Progenitor cell of endocrine pancreas (in vitro differentiated cells): ENCODE data around the gene ZNF112. TPM values are rescaled to one million over a fixed set of nuclear protein-coding genes. Genes with fewer than 3 reads are reported as not detected.

Experiments used
- DNase-seq: peaks from one replicate; pipeline ENCODE4 v3.0.0; 2021; ENCODE audit warnings: low spot score; ENCODE audit not compliant: unreplicated experiment
- H3K27ac Mint-ChIP-seq: 2 replicates; pipeline ENCODE4 v1.8.0; 2021; ENCODE audit warnings: mild to moderate bottlenecking, moderate library complexity, mixed read lengths
- H3K27me3 Mint-ChIP-seq: 2 replicates; pipeline ENCODE4 v1.8.0; 2021; ENCODE audit warnings: mixed read lengths
- H3K36me3 Mint-ChIP-seq: 2 replicates; pipeline ENCODE4 v1.8.0; 2022; ENCODE audit warnings: mixed read lengths; ENCODE audit not compliant: insufficient read depth
- H3K4me1 Mint-ChIP-seq: 2 replicates; pipeline ENCODE4 v1.8.0; 2021; ENCODE audit warnings: low read depth, mixed read lengths
- H3K4me3 Mint-ChIP-seq: 2 replicates; pipeline ENCODE4 v1.8.0; 2021; ENCODE audit warnings: low read depth, mild to moderate bottlenecking, moderate library complexity, mixed read lengths
- H3K9me3 Mint-ChIP-seq: 2 replicates; pipeline ENCODE4 v1.8.0; 2021; ENCODE audit warnings: low read depth, mixed read lengths
- CTCF ChIP-seq: fragments of 200-600 bp; sonication (generic); IDR thresholded peaks from one replicate; pipeline ENCODE4 v1.5.0; 2021; ENCODE audit warnings: antibody characterized with exemption, mild to moderate bottlenecking; ENCODE audit not compliant: unreplicated experiment
- total RNA-seq: library from RNA; stranded (reverse); gene quantifications from 2 replicates; pipeline ENCODE4 v1.2.1, GENCODE V29; 2021

ZNF112 gene
- total RNA-seq, 1 donor from 2014 or later = 13.0 TPM

GRCh38 chr19:44305457-44305856 is 51.0 kb downstream of the ZNF112 start:
- DNase-seq = no peak
- H3K4me3 Mint-ChIP-seq = peak overlapping the region; percentile 88
- TF ChIP-seq CTCF = no peak
- peaks cover 7% of the 10 kb centered on the region for H3K36me3 Mint-ChIP-seq
- peaks cover 25% of the 10 kb centered on the region for H3K9me3 Mint-ChIP-seq
- H3K4me1 Mint-ChIP-seq = peaks cover 9% of the 10 kb centered on the region
- H3K27ac Mint-ChIP-seq = no peak overlapping the region
- H3K27me3 Mint-ChIP-seq = no peaks in the 10 kb centered on the region

- Mint-ChIP-seq H3K36me3 (peaks cover 10% of the 10 kb centered on the region), H3K4me1 (peaks cover 9% of the 10 kb centered on the region), H3K27ac (peak within 1 kb of the TSS; percentile 90), H3K4me3 (peak within 1 kb of the TSS; percentile 88), H3K9me3 (peaks cover 21% of the 10 kb centered on the region), H3K27me3 (no peaks in the 10 kb centered on the region)
- peak; percentile 65 for DNase-seq
- TF ChIP-seq CTCF = no peak
Observed at GRCh38 chr19:44304659-44305193, 51.8 kb downstream of the ZNF112 start, which contains the start of gene ZNF235. Gene ZNF235, minus strand, starts transcription at chr19:44305025. Its CDS starts 1,621 bp downstream, at chr19:44303404.

GRCh38 chr19:44303976-44304568 is 52.4 kb downstream of the ZNF112 start:
- Mint-ChIP-seq H3K27ac (peak overlapping the region; percentile 90), H3K36me3 (peaks cover 14% of the 10 kb centered on the region), H3K9me3 (peaks cover 21% of the 10 kb centered on the region), H3K4me3 (peak overlapping the region; percentile 88), H3K4me1 (peaks cover 9% of the 10 kb centered on the region), H3K27me3 (no peaks in the 10 kb centered on the region)
- DNase-seq = no peak
- TF ChIP-seq CTCF = no peak

GRCh38 chr19:44303320-44303719 is 53.2 kb downstream of the ZNF112 start:
- Mint-ChIP-seq H3K27me3 (no peaks in the 10 kb centered on the region), H3K27ac (no peak overlapping the region), H3K4me3 (peak overlapping the region; percentile 88), H3K4me1 (peaks cover 9% of the 10 kb centered on the region), H3K9me3 (peaks cover 16% of the 10 kb centered on the region), H3K36me3 (peaks cover 18% of the 10 kb centered on the region)
- DNase-seq = no peak
- no peak for TF ChIP-seq CTCF

GRCh38 chr19:44284968-44285367 is 71.5 kb downstream of the ZNF112 start:
- no peaks in the 10 kb centered on the region for H3K4me1 Mint-ChIP-seq
- H3K9me3 Mint-ChIP-seq = peaks cover 60% of the 10 kb centered on the region
- no peaks in the 10 kb centered on the region for H3K27me3 Mint-ChIP-seq
- no peak for DNase-seq
- TF ChIP-seq CTCF = no peak
- no peak overlapping the region for H3K27ac Mint-ChIP-seq
- no peak overlapping the region for H3K4me3 Mint-ChIP-seq
- peaks cover 60% of the 10 kb centered on the region for H3K36me3 Mint-ChIP-seq
